GM13977 (cell line): Measurements from ENCODE around the gene BTBD9.
A peak's percentile ranks its signal among the peaks of the same experiment; 100 is the strongest.
"Not testable (repeated sequence)": the region's sequence is repeated elsewhere in the genome, so short reads cannot be mapped to it uniquely, and the experiment has no call there.

Source experiments
- DNase-seq: peaks from one replicate; pipeline ENCODE4 v3.0.0; 2012; ENCODE audit warnings: low spot score
- CTCF ChIP-seq: IDR thresholded peaks from 2 replicates; pipeline ENCODE4 v1.5.1; 2012; ENCODE audit warnings: mild to moderate bottlenecking, control low read depth; ENCODE audit not compliant: insufficient read depth; ENCODE audit errors: extremely low read depth, missing control alignments
- in situ Hi-C: fragments of 300-500 bp; cut with MboI; formaldehyde crosslinking; loops from one replicate; pipeline ENCODE4 v1.12.0; 2022; ENCODE audit warnings: low sequenced_read_pairs, low pct_unique_long_range_greater_than_20kb, mixed read lengths, inconsistent platforms; ENCODE audit not compliant: unreplicated experiment

Gene BTBD9

GRCh38 chr6:38435330-38435729 is 204.4 kb downstream of the BTBD9 start:
- DNase-seq: no peak
- TF ChIP-seq CTCF: no peak
- in situ Hi-C loops: no loop called here

GRCh38 chr6:38434051-38434450 is 205.7 kb downstream of the BTBD9 start:
- DNase-seq: no peak
- in situ Hi-C loops: no loop called here
- TF ChIP-seq CTCF: no peak

- TF ChIP-seq CTCF: no peak
- in situ Hi-C loops: no loop called here
- DNase-seq: no peak
Observed at GRCh38 chr6:38432479-38432878, 207.2 kb downstream of the BTBD9 start.

- TF ChIP-seq CTCF: no peak
- DNase-seq: no peak
- in situ Hi-C loops: no loop called here
Observed at GRCh38 chr6:38432079-38432478, 207.7 kb downstream of the BTBD9 start.

DNA sequence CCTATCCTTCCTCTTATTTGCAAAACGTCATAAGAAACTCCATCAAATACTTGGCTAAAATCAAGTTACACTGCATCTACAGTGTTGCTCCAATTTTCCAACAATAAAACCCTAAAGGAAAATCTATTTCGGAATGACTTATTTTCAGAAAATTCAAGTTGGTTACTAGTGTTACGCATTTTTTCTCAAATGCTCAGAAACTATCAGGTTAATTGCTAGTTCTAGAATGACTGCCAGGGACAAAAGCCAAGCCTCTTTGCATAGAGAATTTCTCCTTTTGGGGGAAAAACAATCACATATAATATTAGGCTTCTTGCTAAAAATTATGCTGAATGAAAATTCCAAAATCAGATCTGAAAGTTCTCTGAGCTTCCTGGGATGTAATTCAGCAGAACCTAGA is 210.2 kb downstream of the BTBD9 start:
- no peak for DNase-seq
- TF ChIP-seq CTCF: no peak
- in situ Hi-C loops: no loop called here

DNA sequence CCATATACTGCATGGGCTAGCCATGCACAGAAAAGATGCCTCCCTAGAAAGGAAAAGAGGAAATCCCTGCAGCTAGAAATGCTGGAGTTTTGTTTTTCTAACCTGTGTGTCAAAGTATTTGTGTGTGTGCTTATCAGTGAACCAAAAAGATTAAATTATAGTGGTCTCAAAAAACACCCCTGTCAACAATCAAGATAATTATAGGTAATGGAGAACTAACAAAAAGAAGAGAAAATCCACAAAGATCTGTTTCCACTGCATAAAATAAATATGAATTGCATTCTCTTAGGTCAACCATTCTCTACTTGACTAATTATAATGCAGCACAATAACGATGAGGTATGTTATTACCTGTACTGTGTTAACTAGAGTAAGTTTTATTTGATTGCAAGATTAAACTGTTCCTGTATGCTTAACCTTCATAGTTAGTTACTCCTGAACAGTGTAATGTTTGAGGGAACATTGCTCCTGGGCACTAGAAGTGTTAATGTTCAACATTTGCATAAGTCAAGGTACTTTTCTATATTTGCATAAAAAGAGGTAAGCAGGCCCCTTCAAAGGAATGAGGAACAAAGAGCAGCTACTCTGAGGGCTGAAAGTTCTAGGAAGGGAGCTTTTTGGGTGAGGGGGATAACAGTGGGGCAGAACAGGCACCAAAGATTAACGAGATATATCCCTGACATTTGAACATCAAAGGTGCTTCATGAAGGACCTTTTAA is 212.1 kb downstream of the BTBD9 start:
- peak; percentile 53 for DNase-seq
- in situ Hi-C loops: no loop called here
- no peak for TF ChIP-seq CTCF

GRCh38 chr6:38425788-38426488 is 213.8 kb downstream of the BTBD9 start:
- in situ Hi-C loops, DNase-seq: not testable (repeated sequence)
